HUES48 (cell line): ENCODE data around the gene POC1B.

Experiments used
- H3K27ac ChIP-seq: one replicate; pipeline ENCODE4 v1.7.0; 2013; ENCODE audit warnings: low read depth, low read length, inconsistent platforms
- H3K27me3 ChIP-seq: 2 replicates; pipeline ENCODE4 v1.6.1; 2013; ENCODE audit warnings: mild to moderate bottlenecking, low read length; ENCODE audit not compliant: control insufficient read depth, insufficient read depth
- H3K36me3 ChIP-seq: 2 replicates; pipeline ENCODE4 v1.6.1; 2013; ENCODE audit warnings: low read length; ENCODE audit not compliant: control insufficient read depth, insufficient read depth
- H3K4me1 ChIP-seq: 2 replicates; pipeline ENCODE4 v1.6.1; 2013; ENCODE audit warnings: mild to moderate bottlenecking, low read length; ENCODE audit not compliant: control insufficient read depth, insufficient read depth
- H3K4me3 ChIP-seq: 2 replicates; pipeline ENCODE4 v1.5.1; 2013; ENCODE audit warnings: mild to moderate bottlenecking, low read depth, low read length
- H3K9ac ChIP-seq: 2 replicates; pipeline ENCODE4 v1.6.1; 2013; ENCODE audit warnings: mild to moderate bottlenecking, low read depth, low read length, moderate library complexity
- H3K9me3 ChIP-seq: 2 replicates; pipeline ENCODE4 v1.6.1; 2013; ENCODE audit warnings: low read length; ENCODE audit not compliant: control insufficient read depth, insufficient read depth

The POC1B gene

GRCh38 chr12:89393551-89394121, 132.2 kb downstream of the POC1B start:
- Histone ChIP-seq H3K27me3 (no peaks in the 10 kb centered on the region), H3K4me3 (no peak overlapping the region), H3K9me3 (no peaks in the 10 kb centered on the region), H3K4me1 (no peaks in the 10 kb centered on the region), H3K27ac (no peak overlapping the region), H3K9ac (no peak overlapping the region), H3K36me3 (no peaks in the 10 kb centered on the region)

- no peaks in the 10 kb centered on the region for H3K4me1 ChIP-seq
Observed at GRCh38 chr12:89392391-89392790, 133.5 kb downstream of the POC1B start.

GRCh38 chr12:89391726-89392336, 134.0 kb downstream of the POC1B start:
- H3K27me3 ChIP-seq: no peaks in the 10 kb centered on the region
- no peaks in the 10 kb centered on the region for H3K36me3 ChIP-seq
- no peaks in the 10 kb centered on the region for H3K4me1 ChIP-seq
- no peak overlapping the region for H3K4me3 ChIP-seq
- H3K27ac ChIP-seq: no peak overlapping the region
- no peak overlapping the region for H3K9ac ChIP-seq
- H3K9me3 ChIP-seq: no peaks in the 10 kb centered on the region

More at GRCh38 chr12:89392391-89392790, 133.5 kb downstream of the POC1B start:
- H3K27me3 ChIP-seq: no peaks in the 10 kb centered on the region
- H3K36me3 ChIP-seq: no peaks in the 10 kb centered on the region
- no peak overlapping the region for H3K27ac ChIP-seq
- H3K4me3 ChIP-seq: no peak overlapping the region
- H3K9me3 ChIP-seq: no peaks in the 10 kb centered on the region
- H3K9ac ChIP-seq: no peak overlapping the region

GRCh38 chr12:89390802-89391673, 134.8 kb downstream of the POC1B start:
- Histone ChIP-seq H3K4me3 (no peak overlapping the region), H3K4me1 (0 out of 2 replicates have a peak, but pooled peaks cover 5% of the 10 kb centered on the region), H3K36me3 (no peaks in the 10 kb centered on the region), H3K9me3 (no peaks in the 10 kb centered on the region), H3K27me3 (no peaks in the 10 kb centered on the region), H3K27ac (no peak overlapping the region), H3K9ac (no peak overlapping the region)

GRCh38 chr12:89389755-89390661, 135.8 kb downstream of the POC1B start:
- Histone ChIP-seq H3K27ac (no peak overlapping the region), H3K9ac (no peak overlapping the region), H3K27me3 (no peaks in the 10 kb centered on the region), H3K4me1 (0 out of 2 replicates have a peak, but pooled peaks cover 8% of the 10 kb centered on the region), H3K4me3 (no peak overlapping the region), H3K9me3 (no peaks in the 10 kb centered on the region), H3K36me3 (no peaks in the 10 kb centered on the region)

GRCh38 chr12:89386138-89386537, 139.7 kb downstream of the POC1B start:
- no peak overlapping the region for H3K9ac ChIP-seq
- H3K27ac ChIP-seq: peak overlapping the region; percentile 0
- H3K27me3 ChIP-seq: no peaks in the 10 kb centered on the region
- H3K9me3 ChIP-seq: no peaks in the 10 kb centered on the region
- H3K4me3 ChIP-seq: no peak overlapping the region
- H3K36me3 ChIP-seq: no peaks in the 10 kb centered on the region
- peaks cover 27% of the 10 kb centered on the region for H3K4me1 ChIP-seq

- no peak overlapping the region for H3K9ac ChIP-seq
- no peaks in the 10 kb centered on the region for H3K36me3 ChIP-seq
- no peak overlapping the region for H3K4me3 ChIP-seq
- H3K27me3 ChIP-seq: no peaks in the 10 kb centered on the region
- peaks cover 27% of the 10 kb centered on the region for H3K4me1 ChIP-seq
- peak overlapping the region; percentile 76 for H3K27ac ChIP-seq
- no peaks in the 10 kb centered on the region for H3K9me3 ChIP-seq
Observed at GRCh38 chr12:89384807-89385206, 141.0 kb downstream of the POC1B start.

- Histone ChIP-seq H3K9me3 (no peaks in the 10 kb centered on the region), H3K36me3 (no peaks in the 10 kb centered on the region), H3K27ac (peak overlapping the region; percentile 76), H3K9ac (0 out of 2 replicates have a peak overlapping the region, but pooled peaks have one; percentile 13), H3K4me3 (no peak overlapping the region), H3K4me1 (peaks cover 27% of the 10 kb centered on the region), H3K27me3 (no peaks in the 10 kb centered on the region)
Observed at GRCh38 chr12:89384050-89384758, 141.6 kb downstream of the POC1B start.

GRCh38 chr12:89383235-89384049, 142.4 kb downstream of the POC1B start:
- H3K27me3 ChIP-seq: no peaks in the 10 kb centered on the region
- no peak overlapping the region for H3K4me3 ChIP-seq
- H3K9me3 ChIP-seq: no peaks in the 10 kb centered on the region
- H3K9ac ChIP-seq: no peak overlapping the region
- no peaks in the 10 kb centered on the region for H3K36me3 ChIP-seq
- H3K27ac ChIP-seq: peak overlapping the region; percentile 76
- peaks cover 27% of the 10 kb centered on the region for H3K4me1 ChIP-seq
